ENCODE data around the gene NCCRP1.

DNA sequence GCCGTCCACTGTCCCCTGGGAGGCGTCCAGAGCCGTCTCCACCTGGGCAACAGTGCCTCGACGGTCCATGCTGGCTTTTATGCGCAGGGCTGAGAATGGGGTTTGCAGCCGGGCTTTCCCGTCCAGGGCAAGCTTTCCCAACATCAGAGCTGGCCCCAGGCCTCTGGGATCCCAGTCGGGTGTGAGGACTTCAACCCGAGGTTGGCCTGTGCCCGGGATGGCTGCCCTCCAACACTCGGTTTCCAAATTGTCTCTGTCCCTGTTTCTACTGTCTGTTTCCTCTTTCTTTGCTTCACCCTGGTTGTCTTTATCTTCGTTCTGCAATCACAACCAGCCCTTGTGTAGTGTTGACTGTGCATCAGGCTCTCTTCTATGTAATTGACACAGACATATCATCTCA is 52.0 kb downstream of the NCCRP1 start, which contains the start of gene IFNL4:
- TF ChIP-seq CTCF (IDR thresholded peaks at IDR 0.05; ENCODE audit: poor library complexity) (no peak), EZH2 (IDR thresholded peaks at IDR 0.05; ENCODE audit: borderline replicate concordance) (no peak)

All from hepatocyte (in vitro differentiated cells).